ENCODE measurements around the gene TTK. TPM values are rescaled to one million over a fixed set of nuclear protein-coding genes. Genes with fewer than 3 reads are reported as not detected.

TTK gene
- total RNA-seq, 4 donors from 2014 or later, result 0.66 to 15.9 (median 2.4) TPM; not detected in 1

DNA sequence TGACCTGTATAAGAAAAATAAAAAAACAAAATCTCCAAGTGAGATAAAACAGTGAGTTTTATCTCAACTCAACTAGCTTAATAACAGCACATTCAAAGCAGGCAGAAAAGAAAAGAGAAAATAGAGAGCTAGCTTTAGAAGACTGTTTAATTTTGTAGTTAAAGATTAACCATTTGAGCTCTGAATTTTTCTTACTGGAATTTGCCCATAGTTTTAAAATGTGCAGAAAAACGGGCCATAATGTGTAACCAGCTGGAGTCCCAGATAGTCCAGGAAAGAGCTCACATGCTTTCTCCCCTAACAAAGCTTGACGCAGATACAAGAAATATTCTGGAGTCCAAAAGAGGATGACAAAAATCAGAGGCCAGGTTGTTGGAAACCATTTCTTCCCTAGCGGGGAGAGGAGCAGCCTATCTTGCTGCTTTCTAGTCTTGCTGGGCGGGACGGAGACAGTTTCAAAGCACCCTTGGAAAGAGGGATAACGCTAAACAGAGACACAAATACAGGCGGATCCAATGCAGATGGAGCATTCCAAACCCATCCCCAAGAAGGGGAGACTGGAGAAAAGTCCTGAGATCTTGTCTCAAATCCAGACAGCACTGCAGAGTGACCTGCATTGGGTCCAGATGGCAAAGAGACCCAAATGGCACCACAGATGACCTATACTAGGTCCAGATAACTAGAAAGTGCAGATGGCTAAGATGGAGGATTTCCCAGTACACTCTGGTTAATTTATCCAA is 16.1 kb downstream of the TTK start:
- Histone ChIP-seq H3K4me3 (no peak overlapping the region), H3K4me1 (no peaks in the 10 kb centered on the region), H3K27ac (no peak overlapping the region), H3K27me3 (no peaks in the 10 kb centered on the region), H3K36me3 (no peaks in the 10 kb centered on the region), H3K9me3 (no peaks in the 10 kb centered on the region)
- 90 to 97% methylated on average over 7 of the region's 7 CpGs for WGBS, 2 donors
- no peak for TF ChIP-seq EP300 (IDR thresholded peaks at IDR 0.05)
- TF ChIP-seq, protein P1, sequence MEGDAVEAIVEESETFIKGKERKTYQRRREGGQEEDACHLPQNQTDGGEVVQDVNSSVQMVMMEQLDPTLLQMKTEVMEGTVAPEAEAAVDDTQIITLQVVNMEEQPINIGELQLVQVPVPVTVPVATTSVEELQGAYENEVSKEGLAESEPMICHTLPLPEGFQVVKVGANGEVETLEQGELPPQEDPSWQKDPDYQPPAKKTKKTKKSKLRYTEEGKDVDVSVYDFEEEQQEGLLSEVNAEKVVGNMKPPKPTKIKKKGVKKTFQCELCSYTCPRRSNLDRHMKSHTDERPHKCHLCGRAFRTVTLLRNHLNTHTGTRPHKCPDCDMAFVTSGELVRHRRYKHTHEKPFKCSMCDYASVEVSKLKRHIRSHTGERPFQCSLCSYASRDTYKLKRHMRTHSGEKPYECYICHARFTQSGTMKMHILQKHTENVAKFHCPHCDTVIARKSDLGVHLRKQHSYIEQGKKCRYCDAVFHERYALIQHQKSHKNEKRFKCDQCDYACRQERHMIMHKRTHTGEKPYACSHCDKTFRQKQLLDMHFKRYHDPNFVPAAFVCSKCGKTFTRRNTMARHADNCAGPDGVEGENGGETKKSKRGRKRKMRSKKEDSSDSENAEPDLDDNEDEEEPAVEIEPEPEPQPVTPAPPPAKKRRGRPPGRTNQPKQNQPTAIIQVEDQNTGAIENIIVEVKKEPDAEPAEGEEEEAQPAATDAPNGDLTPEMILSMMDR (IDR thresholded peaks at IDR 0.05), result no peak
- no peak for DNase-seq (ENCODE audit: low spot score in 2 of 2)

DNA sequence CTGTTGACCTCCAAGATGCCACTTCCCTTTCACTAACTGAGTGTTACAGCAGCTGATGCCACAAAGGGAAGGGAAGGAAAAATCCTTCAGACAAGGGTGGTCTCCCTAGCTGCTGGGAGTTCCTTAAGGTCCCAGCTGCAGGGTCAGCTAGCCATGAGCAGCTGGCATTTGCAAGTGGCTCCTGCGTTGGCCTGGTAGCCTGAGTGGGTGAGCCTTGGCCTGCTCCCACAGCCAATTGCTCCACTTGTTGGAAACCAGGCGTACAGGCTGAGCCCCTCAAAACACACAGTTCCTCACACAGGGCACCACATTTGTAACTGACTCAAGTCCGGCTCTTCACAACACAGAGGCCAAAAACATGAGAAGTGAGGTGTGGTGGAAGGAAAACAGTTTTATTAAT is 16.7 kb downstream of the TTK start:
- no peaks in the 10 kb centered on the region for H3K4me1 ChIP-seq
- no peaks in the 10 kb centered on the region for H3K36me3 ChIP-seq
- TF ChIP-seq, protein P1 (IDR thresholded peaks at IDR 0.05), result no peak
- no peak for TF ChIP-seq POLR2A (IDR thresholded peaks at IDR 0.05)
- no peaks in the 10 kb centered on the region for H3K27me3 ChIP-seq
- H3K4me3 ChIP-seq, result no peak overlapping the region
- DNase-seq (ENCODE audit: low spot score in 2 of 2), result no peak
- no peak overlapping the region for H3K27ac ChIP-seq
- 95 to 98% methylated on average over 3 of the region's 3 CpGs for WGBS, 2 donors
- H3K9me3 ChIP-seq, result no peaks in the 10 kb centered on the region

DNA sequence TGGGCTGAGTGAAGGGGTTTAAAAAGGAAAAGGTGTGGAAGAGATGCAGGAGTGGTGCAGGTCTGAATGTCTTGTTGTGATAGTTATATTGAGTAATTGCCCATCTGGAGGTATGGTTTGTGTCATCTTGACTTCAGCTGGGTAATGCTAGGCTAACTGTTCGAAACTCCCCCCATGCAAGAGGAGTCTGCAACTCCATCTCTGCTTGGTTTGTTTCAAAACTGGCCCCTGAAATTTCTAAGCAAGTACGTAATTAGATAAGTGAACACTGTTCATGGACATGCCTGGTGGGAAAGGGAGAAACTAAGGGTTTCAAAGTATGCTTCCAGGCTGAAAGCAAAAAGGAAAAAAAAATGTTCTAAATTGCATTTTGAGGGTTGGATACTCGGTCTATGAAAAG is 17.1 kb downstream of the TTK start:
- WGBS, 2 donors, result 93 to 95% methylated on average over 3 of the region's 3 CpGs
- H3K4me1 ChIP-seq, result no peaks in the 10 kb centered on the region
- no peak overlapping the region for H3K27ac ChIP-seq
- no peak overlapping the region for H3K4me3 ChIP-seq
- H3K9me3 ChIP-seq, result no peaks in the 10 kb centered on the region
- no peaks in the 10 kb centered on the region for H3K36me3 ChIP-seq
- no peak for DNase-seq (ENCODE audit: low spot score in 2 of 2)
- no peaks in the 10 kb centered on the region for H3K27me3 ChIP-seq
- TF ChIP-seq EP300 (IDR thresholded peaks at IDR 0.05) (no peak), POLR2A (IDR thresholded peaks at IDR 0.05) (no peak)
- TF ChIP-seq, protein P1 (IDR thresholded peaks at IDR 0.05), result no peak

DNA sequence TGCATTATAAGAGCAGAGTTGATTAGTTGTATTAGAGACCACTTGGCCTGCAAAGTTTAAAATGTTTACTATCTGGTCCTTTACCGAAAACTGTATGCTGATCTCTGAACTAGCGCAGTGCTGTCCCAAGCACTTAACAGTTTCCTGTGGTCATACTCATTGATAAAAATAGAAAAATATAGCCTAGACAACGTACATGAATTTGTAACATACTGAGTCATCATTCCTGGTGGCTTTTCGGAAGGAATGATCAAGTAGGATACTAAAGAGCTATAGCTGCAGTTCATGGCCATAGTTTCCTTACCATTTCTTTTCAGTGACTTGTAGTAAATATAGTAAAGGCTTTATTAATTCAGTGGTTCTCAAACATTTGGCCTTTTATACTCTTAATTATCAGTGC is 18.4 kb downstream of the TTK start:
- no peak for DNase-seq (ENCODE audit: low spot score in 2 of 2)
- H3K27ac ChIP-seq, result no peak overlapping the region
- 81 to 91% methylated on average over 4 of the region's 4 CpGs for WGBS, 2 donors
- no peaks in the 10 kb centered on the region for H3K27me3 ChIP-seq
- H3K4me3 ChIP-seq, result no peak overlapping the region
- no peaks in the 10 kb centered on the region for H3K4me1 ChIP-seq
- H3K9me3 ChIP-seq, result no peaks in the 10 kb centered on the region
- no peaks in the 10 kb centered on the region for H3K36me3 ChIP-seq
- TF ChIP-seq, protein P1 (IDR thresholded peaks at IDR 0.05), result no peak
- TF ChIP-seq POLR2A (IDR thresholded peaks at IDR 0.05) (no peak), EP300 (IDR thresholded peaks at IDR 0.05) (no peak)

DNA sequence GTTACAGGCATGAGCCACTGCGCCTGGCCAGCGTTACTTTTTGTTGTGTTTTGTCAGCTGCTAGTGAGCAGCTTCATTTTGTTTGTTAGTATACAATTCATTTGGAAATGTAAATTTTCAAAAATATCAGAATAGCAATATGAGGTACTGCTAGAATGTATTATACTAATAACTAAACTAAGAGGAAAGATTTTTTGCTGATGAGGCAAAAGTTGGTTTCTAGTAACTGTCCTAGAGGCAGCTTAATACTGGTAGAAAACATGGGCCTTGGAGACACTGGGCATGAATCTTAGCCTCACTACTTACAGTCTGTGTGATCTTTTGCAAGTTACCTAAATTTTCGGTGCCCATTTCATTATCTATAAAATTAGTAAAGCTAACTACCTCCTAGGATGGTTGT is 24.1 kb downstream of the TTK start:
- Histone ChIP-seq H3K4me3 (no peak overlapping the region), H3K27ac (no peak overlapping the region), H3K9me3 (no peaks in the 10 kb centered on the region), H3K27me3 (no peaks in the 10 kb centered on the region), H3K4me1 (no peaks in the 10 kb centered on the region), H3K36me3 (no peaks in the 10 kb centered on the region)
- 80 to 94% methylated on average over 3 of the region's 3 CpGs for WGBS, 2 donors
- DNase-seq (ENCODE audit: low spot score in 2 of 2), result no peak
- TF ChIP-seq, protein P1 (IDR thresholded peaks at IDR 0.05), result no peak
- TF ChIP-seq EP300 (IDR thresholded peaks at IDR 0.05) (no peak), POLR2A (IDR thresholded peaks at IDR 0.05) (no peak)

All from tibial nerve (tissue), 4 donors.